Measurements from ENCODE around the gene PUM1.
"Not testable (repeated sequence)": the region's sequence is repeated elsewhere in the genome, so short reads cannot be mapped to it uniquely, and the experiment has no call there.

PUM1 gene

GRCh38 chr1:30991862-30992606 is 73.5 kb downstream of the PUM1 start:
- DNase-seq: no peak

- no peak for DNase-seq
These were observed 74.9 kb downstream of the PUM1 start for GRCh38 chr1:30990591-30990990.

DNA sequence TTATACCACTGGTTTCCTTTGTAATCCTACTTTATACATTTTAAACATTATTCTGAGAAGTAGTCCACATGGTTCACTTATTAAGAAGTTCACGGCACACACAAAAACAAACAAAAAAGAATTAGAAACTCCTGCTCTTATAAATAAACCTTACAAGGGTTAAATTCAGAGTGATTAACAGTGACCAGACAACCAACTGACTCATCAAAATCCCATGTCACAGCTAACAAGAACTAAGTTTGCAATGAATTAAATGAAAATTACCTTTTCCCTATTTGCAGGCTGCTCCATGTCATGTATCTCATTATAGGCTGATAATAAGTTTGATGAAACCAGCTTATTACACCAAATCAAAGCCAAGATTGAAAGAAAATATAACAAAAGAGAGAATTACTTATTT is 77.5 kb downstream of the PUM1 start:
- DNase-seq: no peak

GRCh38 chr1:30986755-30987154 is 78.8 kb downstream of the PUM1 start:
- DNase-seq: no peak

GRCh38 chr1:30984991-30985503 is 80.5 kb downstream of the PUM1 start:
- no peak for DNase-seq

GRCh38 chr1:30984165-30984889 is 81.2 kb downstream of the PUM1 start:
- no peak for DNase-seq

GRCh38 chr1:30982937-30983336 is 82.6 kb downstream of the PUM1 start:
- no peak for DNase-seq

DNA sequence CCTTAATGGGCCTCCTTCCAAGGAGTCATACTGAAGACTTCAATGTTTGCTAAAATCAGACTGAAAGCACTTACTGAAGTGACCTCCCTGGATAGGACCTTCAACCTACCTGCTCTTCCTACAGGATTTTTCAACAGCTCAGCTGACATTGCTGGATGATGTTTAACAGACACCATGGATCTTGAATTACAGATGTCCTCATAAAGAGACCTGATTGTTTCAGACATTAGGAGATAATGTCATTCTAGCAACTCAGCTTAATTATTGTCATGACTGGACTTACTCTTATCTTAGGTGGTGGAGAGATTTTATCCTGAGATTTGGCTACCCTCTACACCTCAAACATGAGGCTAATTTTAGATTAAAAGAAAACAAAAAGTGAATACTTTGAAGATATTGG is 83.1 kb downstream of the PUM1 start:
- DNase-seq: no peak

DNA sequence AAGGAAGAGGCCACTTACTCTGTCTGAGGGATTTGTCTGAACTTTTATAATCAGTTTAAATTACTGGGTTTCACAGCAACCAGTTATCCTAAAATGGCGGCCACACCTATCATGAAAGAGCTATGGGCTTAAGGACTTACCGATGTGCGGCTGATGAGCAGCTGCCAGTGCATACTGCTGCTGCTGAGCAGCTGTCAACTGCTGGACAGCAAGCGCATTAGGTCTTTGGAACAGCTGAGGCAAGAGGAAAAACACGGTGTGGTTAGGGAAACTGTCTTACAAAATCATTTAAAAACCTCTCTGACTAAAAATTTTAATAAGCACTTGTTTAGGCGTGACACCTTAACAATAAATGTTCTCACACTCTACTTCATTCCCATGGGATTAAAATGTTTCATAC is 84.3 kb downstream of the PUM1 start:
- DNase-seq: no peak

GRCh38 chr1:30977511-30977910 is 88.0 kb downstream of the PUM1 start:
- no peak for DNase-seq

DNA sequence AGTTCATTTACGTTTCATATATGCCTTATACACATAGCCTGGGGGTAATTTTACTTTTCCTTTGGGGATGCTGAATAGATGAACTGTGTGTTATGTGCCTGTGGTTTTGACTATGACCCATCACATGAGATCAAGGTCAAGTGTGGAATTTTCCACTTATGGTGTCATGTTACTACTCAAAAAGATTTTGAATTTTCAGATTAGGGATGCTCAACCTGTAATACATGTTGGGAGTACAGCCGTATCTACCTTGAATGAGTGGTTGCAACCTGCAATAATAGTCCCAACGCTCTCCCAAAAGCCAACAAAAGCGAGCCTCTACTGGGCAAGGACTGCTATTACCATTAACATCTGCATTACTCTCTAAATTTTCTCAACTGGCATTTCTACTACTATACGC is 88.4 kb downstream of the PUM1 start:
- DNase-seq: no peak

DNA sequence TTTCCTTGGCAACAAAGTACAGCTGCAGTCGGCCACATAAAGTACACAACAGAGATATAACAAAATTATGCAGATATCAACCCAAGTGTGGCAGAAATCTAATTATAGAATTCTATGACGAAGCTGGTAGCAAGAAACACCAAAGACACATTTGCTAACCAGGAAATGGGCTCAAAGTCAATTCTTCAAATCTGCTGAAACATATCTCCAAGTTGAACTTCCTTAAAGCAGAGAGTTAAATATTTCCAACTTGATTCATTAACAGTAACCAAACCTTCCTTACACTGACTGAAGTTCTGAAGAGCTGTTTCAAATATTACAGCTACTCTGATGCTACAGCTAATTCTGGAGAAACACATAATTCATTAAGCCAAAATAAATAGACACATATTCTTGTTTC is 89.4 kb downstream of the PUM1 start:
- DNase-seq: no peak

GRCh38 chr1:30975217-30975616 is 90.3 kb downstream of the PUM1 start:
- DNase-seq: no peak

DNA sequence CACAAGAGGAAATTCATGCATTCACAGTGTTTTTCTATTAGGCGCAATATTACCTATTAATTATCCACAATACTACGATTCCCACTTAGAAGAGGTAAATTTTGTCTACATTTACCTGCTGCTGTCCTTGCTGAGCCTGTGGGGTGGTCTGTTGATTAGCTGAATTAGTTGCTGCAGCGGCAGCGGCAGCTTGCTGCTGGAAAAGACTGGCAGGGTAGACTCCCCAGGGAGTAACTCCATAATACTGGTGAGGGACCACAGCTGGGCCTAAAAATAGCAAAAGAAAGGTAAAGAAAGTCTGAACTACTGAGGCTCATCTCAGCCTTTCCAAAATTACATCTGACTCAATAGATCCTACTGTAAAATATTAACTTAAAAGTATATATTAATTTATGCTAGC is 91.0 kb downstream of the PUM1 start:
- no peak for DNase-seq

DNA sequence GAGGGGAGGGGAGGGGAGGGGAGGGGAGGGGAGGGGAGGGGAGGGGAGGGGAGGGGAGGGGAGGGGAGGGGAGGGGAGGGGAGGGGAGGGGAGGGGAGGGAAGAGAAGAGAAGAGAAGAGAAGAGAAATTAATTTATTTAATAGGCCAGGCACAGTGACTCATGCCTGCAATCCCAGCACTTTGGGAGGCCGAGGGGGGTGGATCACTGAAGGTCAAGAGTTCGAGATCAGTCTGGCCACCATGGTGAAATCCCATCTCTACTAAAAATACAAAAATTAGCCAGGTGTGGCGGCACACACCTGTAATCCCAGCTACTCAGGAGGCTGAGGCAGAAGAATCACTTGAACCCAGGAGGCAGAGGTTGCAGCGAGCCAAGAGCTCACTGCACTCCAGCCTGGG is 93.2 kb downstream of the PUM1 start:
- not testable (repeated sequence) for DNase-seq

DNA sequence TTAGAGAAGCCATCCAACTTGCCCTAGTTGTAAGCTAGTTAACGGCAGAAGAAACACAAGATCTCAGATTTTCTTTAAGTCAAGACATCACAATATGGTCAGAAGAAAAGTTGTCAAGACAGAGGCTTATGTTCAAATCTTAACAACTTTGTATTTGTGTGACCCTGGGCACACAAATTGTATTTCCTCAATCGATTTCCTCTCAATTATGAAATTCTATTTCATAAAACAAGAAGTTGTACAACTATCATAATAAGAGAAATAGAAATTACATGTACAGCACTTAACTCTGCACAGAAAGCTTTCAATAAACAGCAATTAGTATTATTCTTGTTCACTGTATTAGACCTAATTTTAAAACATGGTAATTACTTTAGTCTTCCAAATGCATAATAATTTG is 94.0 kb downstream of the PUM1 start:
- no peak for DNase-seq

- no peak for DNase-seq
These were observed 95.6 kb downstream of the PUM1 start for GRCh38 chr1:30969903-30970302.

DNA sequence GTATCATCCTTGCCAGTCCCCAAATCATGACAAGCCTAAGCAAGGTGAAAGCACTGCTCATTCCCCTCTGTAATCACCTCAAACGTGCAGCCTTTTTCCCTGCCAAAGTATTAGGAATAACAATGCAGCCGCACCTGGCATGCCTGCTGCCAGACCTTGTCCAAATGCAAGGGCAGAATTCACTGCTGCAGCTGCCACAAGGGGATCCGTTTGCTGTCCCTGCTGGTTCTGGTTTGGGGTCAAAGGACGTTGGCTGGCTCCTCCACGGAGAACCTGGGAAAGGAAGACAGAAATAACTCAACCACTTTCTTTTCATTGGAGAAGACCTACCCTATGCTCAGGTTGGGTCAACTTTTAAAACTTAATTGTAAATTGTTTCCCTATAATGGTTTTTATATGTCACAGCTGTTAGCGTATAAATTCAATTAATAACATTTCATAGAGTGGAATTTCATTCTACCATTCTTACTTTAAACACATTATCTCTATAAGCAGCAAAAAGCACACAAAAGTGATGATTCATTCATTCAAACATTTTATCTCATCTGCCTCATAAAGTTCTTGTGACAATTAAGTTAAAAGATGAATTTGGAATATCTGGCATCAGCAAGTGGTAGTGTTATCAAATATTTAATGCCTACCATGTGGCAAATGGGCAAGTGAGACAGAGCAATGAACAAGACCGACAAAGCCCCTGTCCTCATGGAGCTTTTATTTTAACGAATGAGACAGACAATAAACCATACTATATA is 97.1 kb downstream of the PUM1 start:
- no peak for DNase-seq

DNA sequence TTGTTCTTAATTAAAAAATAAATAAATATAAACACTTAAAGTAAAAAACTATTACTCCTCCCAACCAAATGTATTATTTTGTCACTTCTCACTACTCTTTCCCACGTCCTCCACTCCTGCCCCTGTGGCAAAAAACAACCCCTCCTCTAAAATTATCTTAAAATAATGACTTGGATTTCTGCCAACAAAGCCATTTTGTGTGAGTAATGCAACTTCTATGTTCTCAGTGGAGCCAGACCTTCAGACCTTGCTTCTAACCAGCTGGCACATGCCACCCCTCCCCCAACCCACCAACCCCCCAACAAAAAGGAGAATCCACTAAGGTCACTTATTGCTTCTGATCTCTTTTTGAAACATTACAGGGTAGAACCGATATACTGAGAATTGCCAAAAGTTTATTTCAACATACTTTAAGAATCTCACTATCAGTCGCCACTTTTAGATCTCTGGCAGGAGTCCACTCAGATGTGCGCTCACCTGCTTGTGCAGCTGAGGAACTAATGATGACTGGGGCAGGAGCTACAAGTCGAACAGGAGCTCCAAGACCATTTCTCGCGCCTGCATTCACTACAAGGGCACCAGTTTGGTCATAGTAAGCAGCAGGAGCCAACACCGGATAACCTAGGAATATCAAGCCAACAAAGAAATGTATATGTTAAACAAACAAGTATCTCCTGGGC is 98.7 kb downstream of the PUM1 start:
- no peak for DNase-seq

- no peak for DNase-seq
These were observed 99.5 kb downstream of the PUM1 start for GRCh38 chr1:30965924-30966599.

DNA sequence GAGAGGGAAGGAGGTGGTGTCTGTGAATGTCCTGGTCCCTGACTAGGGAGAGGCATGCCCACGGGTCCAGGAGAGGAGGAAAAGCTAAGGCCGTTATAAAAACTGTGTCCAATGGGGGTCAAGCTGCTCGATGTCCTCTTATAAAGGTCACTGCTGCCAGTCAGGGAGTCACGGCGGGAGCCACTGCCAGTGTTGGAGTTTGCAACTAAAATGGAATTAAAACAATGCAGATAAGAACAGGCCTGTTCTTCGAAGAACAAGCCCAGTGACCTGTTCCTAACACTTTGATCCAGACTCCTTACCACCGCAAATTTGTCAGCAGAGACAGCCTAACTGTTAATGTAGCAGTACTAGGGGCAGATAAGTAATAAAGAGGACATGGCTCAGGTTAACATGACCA is 100.8 kb downstream of the PUM1 start:
- no peak for DNase-seq
